HepG2 (cell line): ENCODE measurements around the gene ABCA2. TPM values are rescaled to one million over a fixed set of nuclear protein-coding genes. Genes with fewer than 3 reads are reported as not detected.

Experiments
- ATAC-seq: fragments of 200-7000 bp; cut with Tn5 transposase; 3 replicates; pipeline ENCODE4 v1.9.1; 2020; ENCODE audit warnings: mild to moderate bottlenecking, moderate library complexity
- BruUV-seq: library from RNA; stranded (reverse); fragments of 400-500 nt; replicated peaks from 2 replicates; lab custom pipeline; 2021; lab: Mats Ljungman, UMichigan
- CTCF ChIA-PET: fragments of 300-600 bp; formaldehyde crosslinking; extraction: SDS; loops from one replicate; lab custom pipeline; 2021; ENCODE audit warnings: low total read pairs, inconsistent platforms, low intra/inter-chr PET ratio; lab: Yijun Ruan, JAX
- POLR2A ChIA-PET: fragments of 350-600 bp; sonication (Branson Sonifier 250); formaldehyde crosslinking; loops from one replicate; lab custom pipeline; 2020; ENCODE audit warnings: antibody characterized with exemption, inconsistent platforms; lab: Yijun Ruan, JAX
- DNase-seq: peaks from one replicate; pipeline ENCODE4 v3.0.0-alpha.2; 2015; ENCODE audit warnings: low spot score
- FAIRE-seq: peaks from 3 replicates; lab custom pipeline; 2011; peaks lifted over from hg19 to GRCh38; lab: Jason Lieb, UNC
- H2AFZ ChIP-seq: one replicate; pipeline ENCODE4 v1.6.1; 2011; ENCODE audit warnings: low read length, inconsistent platforms
- H3K27ac ChIP-seq: fragments of 300-600 bp; 3 replicates; pipeline ENCODE4 v1.8.0; 2011; ENCODE audit warnings: mixed run types, mild to moderate bottlenecking, mixed read lengths, low read length, inconsistent platforms; ENCODE audit not compliant: insufficient read depth; ENCODE audit errors: extremely low read length
- H3K27me3 ChIP-seq, 2 experiments: fragments of 200-600 bp in 1 of 2; 2 replicates in 1 of 2; 3 replicates in 1 of 2; pipeline versions ENCODE4 v1.6.0 to v1.8.0; 2011; ENCODE audit warnings: low read length in 2 of 2, mild to moderate bottlenecking in 2 of 2, moderate library complexity in 2 of 2, inconsistent platforms in 1 of 2; ENCODE audit not compliant: insufficient read depth in 2 of 2, control insufficient read depth in 1 of 2
- H3K36me3 ChIP-seq, 2 experiments: fragments of 200-600 bp in 1 of 2; replicated peaks in 1 of 2; 2 replicates in 1 of 2; 3 replicates in 1 of 2; pipeline versions ENCODE4 v1.5.1 to v1.8.0; 2011; ENCODE audit warnings: low read length in 2 of 2, inconsistent platforms in 1 of 2; ENCODE audit not compliant: insufficient read depth in 2 of 2, control insufficient read depth in 1 of 2
- H3K4me1 ChIP-seq: 2 replicates; pipeline ENCODE4 v1.5.1; 2012; ENCODE audit warnings: low read length, inconsistent platforms; ENCODE audit not compliant: insufficient read depth
- H3K4me2 ChIP-seq: 2 replicates; pipeline ENCODE4 v1.6.0; 2011; ENCODE audit warnings: low read depth, low read length, inconsistent platforms
- H3K4me3 ChIP-seq, 3 experiments: fragments of 200-600 bp in 1 of 3; sonication (generic), shearing (Covaris generic) in 1 of 3; replicated peaks in 1 of 3; 2 replicates each; pipeline ENCODE4 v1.5.1; 2011 to 2016; ENCODE audit warnings: low read length in 3 of 3, inconsistent platforms in 2 of 3, low read depth in 2 of 3, mild to moderate bottlenecking in 2 of 3, control low read depth in 1 of 3, mixed read lengths in 1 of 3; ENCODE audit not compliant: insufficient read depth in 1 of 3
- H3K79me2 ChIP-seq: one replicate; pipeline ENCODE4 v1.6.1; 2011; ENCODE audit warnings: low read length, inconsistent platforms; ENCODE audit not compliant: insufficient read depth
- H3K9ac ChIP-seq: 2 replicates; pipeline ENCODE4 v1.6.0; 2011; ENCODE audit warnings: mild to moderate bottlenecking, low read depth, low read length, inconsistent platforms; ENCODE audit not compliant: insufficient read depth
- H3K9me3 ChIP-seq: 2 replicates; pipeline ENCODE4 v1.5.1; 2012; ENCODE audit warnings: mild to moderate bottlenecking, low read length
- H4K20me1 ChIP-seq: 2 replicates; pipeline ENCODE4 v1.6.0; 2011; ENCODE audit warnings: inconsistent platforms, mild to moderate bottlenecking, low read length, moderate library complexity; ENCODE audit not compliant: insufficient read depth
- CBFB ChIP-seq: sonication (generic); formaldehyde crosslinking; IDR thresholded peaks from 2 replicates; pipeline ENCODE4 v1.4.0; 2020; ENCODE audit warnings: missing genetic modification reagents
- NR1H2 ChIP-seq: sonication (generic); formaldehyde crosslinking; IDR thresholded peaks from 2 replicates; pipeline ENCODE4 v1.8.1; 2022; ENCODE audit warnings: low read depth, missing genetic modification reagents, borderline replicate concordance
- SMYD3 ChIP-seq: sonication (generic); formaldehyde crosslinking; IDR thresholded peaks from 2 replicates; pipeline ENCODE4 v1.8.1; 2023; ENCODE audit warnings: mild to moderate bottlenecking, missing genetic modification reagents
- SNAI1 ChIP-seq: sonication (generic); formaldehyde crosslinking; IDR thresholded peaks from 2 replicates; pipeline ENCODE4 v1.5.0; 2020; ENCODE audit warnings: mild to moderate bottlenecking, missing genetic modification reagents, borderline replicate concordance
- TOPORS ChIP-seq: sonication (generic); formaldehyde crosslinking; IDR thresholded peaks from 2 replicates; pipeline ENCODE4 v1.8.0; 2023; ENCODE audit warnings: mild to moderate bottlenecking, missing genetic modification reagents
- U2AF1 ChIP-seq: fragments of 200-400 bp; formaldehyde crosslinking; optimal IDR thresholded peaks from 2 replicates; pipeline ENCODE3; 2017; ENCODE audit warnings: mild to moderate bottlenecking, low read depth, low read length
- ZNF496 ChIP-seq: sonication (generic); formaldehyde crosslinking; IDR thresholded peaks from 2 replicates; pipeline ENCODE4 v1.8.1; 2023; ENCODE audit warnings: mild to moderate bottlenecking, moderate library complexity, missing genetic modification reagents; ENCODE audit not compliant: insufficient replicate concordance
- WGBS: methylation state at CpG from one replicate; pipeline ENCODE4 v1.1.6; 2017; ENCODE audit warnings: low lambda C conversion rate; 5-methylcytosine and 5-hydroxymethylcytosine counted together
- in situ Hi-C: cut with HindIII; loops from 2 replicates; pipeline ENCODE4 v1.10.0; 2017; ENCODE audit warnings: low pct_unique_long_range_greater_than_20kb; ENCODE audit not compliant: extremely low pct_ligation_motif_present
- intact Hi-C: fragments of 100-400 bp; cut with micrococcal nuclease; formaldehyde crosslinking; loops from one replicate; pipeline ENCODE4 v1.10.0; 2022; ENCODE audit not compliant: unreplicated experiment
- polyA plus RNA-seq, 8 experiments: library from polyadenylated mRNA; depleted of rRNA in 3 of 8; stranded (reverse) in 7 of 8; unstranded in 1 of 8; fragments of >200 nt; fragmentation: Illumina TruSeq in 4 of 8; extraction: Trizol in 4 of 8; gene quantifications; 2 replicates each; pipeline versions ENCODE4 v1.2.1 to v1.2.3, GENCODE V29; 2011 to 2016; ENCODE audit warnings: low read depth in 4 of 8, missing spikeins in 1 of 8, mixed read lengths in 1 of 8; ENCODE audit not compliant: insufficient read depth in 1 of 8
- total RNA-seq, 5 experiments: library from RNA; depleted of rRNA; stranded (reverse); fragments of >200 nt; fragmentation: Illumina TruSeq; extraction: Trizol; gene quantifications; 2 replicates each; pipeline ENCODE4 v1.2.3, GENCODE V29; 2016; ENCODE audit warnings: low read depth in 1 of 5
- TF ChIP-seq, protein P1 (sequence below): sonication (generic); formaldehyde crosslinking; IDR thresholded peaks from 2 replicates; pipeline ENCODE4 v1.4.0; 2020; ENCODE audit warnings: missing genetic modification reagents
- TF ChIP-seq, protein P2 (sequence below): sonication (generic); formaldehyde crosslinking; IDR thresholded peaks from 2 replicates; pipeline ENCODE4 v1.4.0; 2020; ENCODE audit warnings: mild to moderate bottlenecking, missing genetic modification reagents, borderline replicate concordance
- TF ChIP-seq, protein P3 (sequence below): sonication (generic); formaldehyde crosslinking; IDR thresholded peaks from 2 replicates; pipeline ENCODE4 v1.9.0; 2021; ENCODE audit warnings: missing genetic modification reagents, mild to moderate bottlenecking, borderline replicate concordance
- TF ChIP-seq, protein P4 (sequence below): sonication (generic); formaldehyde crosslinking; IDR thresholded peaks from 2 replicates; pipeline ENCODE4 v1.4.0; 2020; ENCODE audit warnings: missing genetic modification reagents

ABCA2 gene
- total and polyA plus RNA-seq, 2 of the 13 experiments (the other 11 are each of a cell fraction or from before 2014, with no cell fraction given) = 2.9 to 19.2 TPM

DNA sequence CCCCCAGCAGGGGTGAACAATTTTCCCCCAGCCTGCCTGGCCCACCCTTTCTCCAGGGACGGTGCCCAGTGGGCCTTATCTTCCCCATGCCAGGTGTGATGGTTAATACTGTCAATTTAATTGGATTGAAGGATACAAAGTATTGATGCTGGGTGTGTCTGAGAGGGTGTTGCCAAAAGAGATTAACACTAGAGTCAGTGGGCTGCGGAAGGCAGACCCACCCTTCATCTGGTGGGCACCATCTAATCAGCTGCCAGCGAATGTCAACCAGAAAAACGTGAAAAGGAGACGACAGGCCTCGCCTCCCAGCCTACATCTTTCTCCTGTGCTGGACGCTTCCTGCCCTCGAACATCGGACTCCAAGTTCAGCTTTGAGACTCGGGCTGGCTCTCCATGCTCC lies 9.4 kb upstream of the ABCA2 start:
- Histone ChIP-seq H3K9me3 (no peaks in the 10 kb centered on the region), H3K4me3 (no peak overlapping the region), H4K20me1 (no peaks in the 10 kb centered on the region), H3K9ac (no peak overlapping the region), H3K27ac (no peak overlapping the region), H3K79me2 (no peaks in the 10 kb centered on the region), H2AFZ (no peak overlapping the region), H3K4me1 (peaks cover 26% of the 10 kb centered on the region), H3K4me2 (no peak overlapping the region), H3K36me3 (no peaks in the 10 kb centered on the region), H3K27me3 (no peaks in the 10 kb centered on the region)
- DNase-seq (no peak), FAIRE-seq (no peak), ATAC-seq (no peak)
- intact Hi-C loops = no loop called here
- ChIA-PET CTCF (no interaction called here), POLR2A (no interaction called here)
- no TSS peak for BruUV-seq
- in situ Hi-C loops = loop anchor here (10.0 kb wide), 1 partner anchor 193 kb away; the partner anchor contains the start of genes AJM1 and PHPT1
- 84% methylated on average over 10 of the region's 10 CpGs for WGBS
- TF ChIP-seq ZNF496 (CRISPR knock-in tag) (no peak), TOPORS (CRISPR knock-in tag) (no peak), SNAI1 (CRISPR knock-in tag) (no peak), CBFB (CRISPR knock-in tag) (no peak), U2AF1 (no peak), NR1H2 (CRISPR knock-in tag) (no peak), SMYD3 (CRISPR knock-in tag) (no peak)
- TF ChIP-seq, protein P1, sequence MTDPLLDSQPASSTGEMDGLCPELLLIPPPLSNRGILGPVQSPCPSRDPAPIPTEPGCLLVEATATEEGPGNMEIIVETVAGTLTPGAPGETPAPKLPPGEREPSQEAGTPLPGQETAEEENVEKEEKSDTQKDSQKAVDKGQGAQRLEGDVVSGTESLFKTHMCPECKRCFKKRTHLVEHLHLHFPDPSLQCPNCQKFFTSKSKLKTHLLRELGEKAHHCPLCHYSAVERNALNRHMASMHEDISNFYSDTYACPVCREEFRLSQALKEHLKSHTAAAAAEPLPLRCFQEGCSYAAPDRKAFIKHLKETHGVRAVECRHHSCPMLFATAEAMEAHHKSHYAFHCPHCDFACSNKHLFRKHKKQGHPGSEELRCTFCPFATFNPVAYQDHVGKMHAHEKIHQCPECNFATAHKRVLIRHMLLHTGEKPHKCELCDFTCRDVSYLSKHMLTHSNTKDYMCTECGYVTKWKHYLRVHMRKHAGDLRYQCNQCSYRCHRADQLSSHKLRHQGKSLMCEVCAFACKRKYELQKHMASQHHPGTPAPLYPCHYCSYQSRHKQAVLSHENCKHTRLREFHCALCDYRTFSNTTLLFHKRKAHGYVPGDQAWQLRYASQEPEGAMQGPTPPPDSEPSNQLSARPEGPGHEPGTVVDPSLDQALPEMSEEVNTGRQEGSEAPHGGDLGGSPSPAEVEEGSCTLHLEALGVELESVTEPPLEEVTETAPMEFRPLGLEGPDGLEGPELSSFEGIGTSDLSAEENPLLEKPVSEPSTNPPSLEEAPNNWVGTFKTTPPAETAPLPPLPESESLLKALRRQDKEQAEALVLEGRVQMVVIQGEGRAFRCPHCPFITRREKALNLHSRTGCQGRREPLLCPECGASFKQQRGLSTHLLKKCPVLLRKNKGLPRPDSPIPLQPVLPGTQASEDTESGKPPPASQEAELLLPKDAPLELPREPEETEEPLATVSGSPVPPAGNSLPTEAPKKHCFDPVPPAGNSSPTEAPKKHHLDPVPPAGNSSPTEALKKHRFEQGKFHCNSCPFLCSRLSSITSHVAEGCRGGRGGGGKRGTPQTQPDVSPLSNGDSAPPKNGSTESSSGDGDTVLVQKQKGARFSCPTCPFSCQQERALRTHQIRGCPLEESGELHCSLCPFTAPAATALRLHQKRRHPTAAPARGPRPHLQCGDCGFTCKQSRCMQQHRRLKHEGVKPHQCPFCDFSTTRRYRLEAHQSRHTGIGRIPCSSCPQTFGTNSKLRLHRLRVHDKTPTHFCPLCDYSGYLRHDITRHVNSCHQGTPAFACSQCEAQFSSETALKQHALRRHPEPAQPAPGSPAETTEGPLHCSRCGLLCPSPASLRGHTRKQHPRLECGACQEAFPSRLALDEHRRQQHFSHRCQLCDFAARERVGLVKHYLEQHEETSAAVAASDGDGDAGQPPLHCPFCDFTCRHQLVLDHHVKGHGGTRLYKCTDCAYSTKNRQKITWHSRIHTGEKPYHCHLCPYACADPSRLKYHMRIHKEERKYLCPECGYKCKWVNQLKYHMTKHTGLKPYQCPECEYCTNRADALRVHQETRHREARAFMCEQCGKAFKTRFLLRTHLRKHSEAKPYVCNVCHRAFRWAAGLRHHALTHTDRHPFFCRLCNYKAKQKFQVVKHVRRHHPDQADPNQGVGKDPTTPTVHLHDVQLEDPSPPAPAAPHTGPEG (CRISPR knock-in tag) = no peak
- TF ChIP-seq, protein P2, sequence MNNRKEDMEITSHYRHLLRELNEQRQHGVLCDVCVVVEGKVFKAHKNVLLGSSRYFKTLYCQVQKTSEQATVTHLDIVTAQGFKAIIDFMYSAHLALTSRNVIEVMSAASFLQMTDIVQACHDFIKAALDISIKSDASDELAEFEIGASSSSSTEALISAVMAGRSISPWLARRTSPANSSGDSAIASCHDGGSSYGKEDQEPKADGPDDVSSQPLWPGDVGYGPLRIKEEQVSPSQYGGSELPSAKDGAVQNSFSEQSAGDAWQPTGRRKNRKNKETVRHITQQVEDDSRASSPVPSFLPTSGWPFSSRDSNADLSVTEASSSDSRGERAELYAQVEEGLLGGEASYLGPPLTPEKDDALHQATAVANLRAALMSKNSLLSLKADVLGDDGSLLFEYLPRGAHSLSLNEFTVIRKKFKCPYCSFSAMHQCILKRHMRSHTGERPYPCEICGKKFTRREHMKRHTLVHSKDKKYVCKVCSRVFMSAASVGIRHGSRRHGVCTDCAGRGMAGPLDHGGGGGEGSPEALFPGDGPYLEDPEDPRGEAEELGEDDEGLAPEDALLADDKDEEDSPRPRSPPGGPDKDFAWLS (CRISPR knock-in tag) = no peak
- TF ChIP-seq, protein P3, sequence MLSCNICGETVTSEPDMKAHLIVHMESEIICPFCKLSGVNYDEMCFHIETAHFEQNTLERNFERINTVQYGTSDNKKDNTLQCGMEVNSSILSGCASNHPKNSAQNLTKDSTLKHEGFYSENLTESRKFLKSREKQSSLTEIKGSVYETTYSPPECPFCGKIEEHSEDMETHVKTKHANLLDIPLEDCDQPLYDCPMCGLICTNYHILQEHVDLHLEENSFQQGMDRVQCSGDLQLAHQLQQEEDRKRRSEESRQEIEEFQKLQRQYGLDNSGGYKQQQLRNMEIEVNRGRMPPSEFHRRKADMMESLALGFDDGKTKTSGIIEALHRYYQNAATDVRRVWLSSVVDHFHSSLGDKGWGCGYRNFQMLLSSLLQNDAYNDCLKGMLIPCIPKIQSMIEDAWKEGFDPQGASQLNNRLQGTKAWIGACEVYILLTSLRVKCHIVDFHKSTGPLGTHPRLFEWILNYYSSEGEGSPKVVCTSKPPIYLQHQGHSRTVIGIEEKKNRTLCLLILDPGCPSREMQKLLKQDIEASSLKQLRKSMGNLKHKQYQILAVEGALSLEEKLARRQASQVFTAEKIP (CRISPR knock-in tag) = no peak
- TF ChIP-seq, protein P4, sequence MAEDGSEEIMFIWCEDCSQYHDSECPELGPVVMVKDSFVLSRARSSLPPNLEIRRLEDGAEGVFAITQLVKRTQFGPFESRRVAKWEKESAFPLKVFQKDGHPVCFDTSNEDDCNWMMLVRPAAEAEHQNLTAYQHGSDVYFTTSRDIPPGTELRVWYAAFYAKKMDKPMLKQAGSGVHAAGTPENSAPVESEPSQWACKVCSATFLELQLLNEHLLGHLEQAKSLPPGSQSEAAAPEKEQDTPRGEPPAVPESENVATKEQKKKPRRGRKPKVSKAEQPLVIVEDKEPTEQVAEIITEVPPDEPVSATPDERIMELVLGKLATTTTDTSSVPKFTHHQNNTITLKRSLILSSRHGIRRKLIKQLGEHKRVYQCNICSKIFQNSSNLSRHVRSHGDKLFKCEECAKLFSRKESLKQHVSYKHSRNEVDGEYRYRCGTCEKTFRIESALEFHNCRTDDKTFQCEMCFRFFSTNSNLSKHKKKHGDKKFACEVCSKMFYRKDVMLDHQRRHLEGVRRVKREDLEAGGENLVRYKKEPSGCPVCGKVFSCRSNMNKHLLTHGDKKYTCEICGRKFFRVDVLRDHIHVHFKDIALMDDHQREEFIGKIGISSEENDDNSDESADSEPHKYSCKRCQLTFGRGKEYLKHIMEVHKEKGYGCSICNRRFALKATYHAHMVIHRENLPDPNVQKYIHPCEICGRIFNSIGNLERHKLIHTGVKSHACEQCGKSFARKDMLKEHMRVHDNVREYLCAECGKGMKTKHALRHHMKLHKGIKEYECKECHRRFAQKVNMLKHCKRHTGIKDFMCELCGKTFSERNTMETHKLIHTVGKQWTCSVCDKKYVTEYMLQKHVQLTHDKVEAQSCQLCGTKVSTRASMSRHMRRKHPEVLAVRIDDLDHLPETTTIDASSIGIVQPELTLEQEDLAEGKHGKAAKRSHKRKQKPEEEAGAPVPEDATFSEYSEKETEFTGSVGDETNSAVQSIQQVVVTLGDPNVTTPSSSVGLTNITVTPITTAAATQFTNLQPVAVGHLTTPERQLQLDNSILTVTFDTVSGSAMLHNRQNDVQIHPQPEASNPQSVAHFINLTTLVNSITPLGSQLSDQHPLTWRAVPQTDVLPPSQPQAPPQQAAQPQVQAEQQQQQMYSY = no peak
